ENCODE measurements around the gene VASN.
A peak's percentile ranks its signal among the peaks of the same experiment; 100 is the strongest.

The VASN gene

DNA sequence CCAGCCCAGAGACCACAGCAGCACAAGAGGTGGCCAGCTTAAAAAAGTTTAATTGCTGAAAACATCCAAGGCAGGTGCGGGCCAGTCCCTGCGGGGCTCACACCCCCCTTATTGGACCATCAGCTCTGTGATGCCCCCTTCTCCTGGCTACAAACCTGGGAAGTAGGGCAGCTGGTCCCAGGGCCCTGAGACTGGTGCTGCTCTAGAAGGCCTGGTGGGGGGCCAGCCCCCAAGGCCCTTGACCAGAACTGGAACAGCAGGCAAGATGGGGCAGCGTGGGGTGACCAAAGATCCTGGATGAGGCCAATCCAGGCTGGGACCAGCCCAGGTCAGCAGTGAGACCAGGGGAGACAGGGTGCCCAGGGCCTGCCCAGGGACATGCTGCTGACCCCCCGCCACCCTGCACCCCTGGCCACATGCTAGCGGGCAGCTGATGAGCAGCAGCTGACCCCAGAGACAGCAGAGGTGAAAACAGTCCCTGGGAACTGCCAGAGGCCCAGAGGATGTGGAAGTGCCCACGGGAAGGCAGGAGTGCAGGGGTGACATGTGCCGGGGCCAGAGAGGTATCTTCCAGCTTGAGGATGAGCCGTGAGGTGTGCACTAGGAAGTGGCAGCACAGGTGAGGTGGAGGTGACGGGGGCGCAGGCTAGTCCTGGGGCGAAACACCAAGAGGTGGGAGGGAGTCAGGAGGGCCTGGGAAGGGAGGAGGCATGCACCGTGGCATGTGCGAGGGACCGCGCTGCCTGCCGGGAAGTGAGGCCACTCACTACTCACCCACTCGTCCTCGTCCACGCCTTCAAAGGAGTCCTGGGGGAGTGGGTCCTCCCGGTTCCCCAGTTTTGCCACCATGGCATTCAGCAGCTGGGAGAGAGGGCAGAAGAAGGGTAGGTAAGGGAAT lies 16.9 kb upstream of the VASN start:
- no peak for DNase-seq

- DNase-seq: no peak
These were observed 14.8 kb upstream of the VASN start for GRCh38 chr16:4356820-4357219.

DNA sequence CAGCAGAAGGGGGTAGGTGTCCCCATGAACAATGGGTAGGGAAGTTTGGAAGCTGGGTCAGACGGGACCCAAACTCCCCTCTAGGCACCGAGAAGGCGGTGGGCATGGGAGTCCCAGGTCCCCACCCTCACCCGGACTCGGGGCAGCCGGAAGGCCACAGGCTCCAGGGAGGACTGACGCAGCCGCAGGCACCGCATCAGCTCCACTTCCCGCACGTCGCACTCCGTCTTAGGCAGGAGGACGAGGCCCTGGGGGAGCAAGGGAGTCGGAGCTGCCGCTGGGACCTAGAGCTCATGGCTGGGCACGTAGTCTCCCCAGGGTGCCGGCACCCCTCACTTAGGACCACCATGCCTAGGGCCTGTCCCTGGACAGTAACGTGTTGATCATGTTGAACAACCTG lies 13.4 kb upstream of the VASN start:
- DNase-seq: no peak

GRCh38 chr16:4358831-4359561 lies 12.7 kb upstream of the VASN start:
- peak; percentile 37 for DNase-seq

- no peak for DNase-seq
These were observed 11.7 kb upstream of the VASN start for GRCh38 chr16:4359914-4360313.

GRCh38 chr16:4360538-4361021 lies 11.1 kb upstream of the VASN start:
- DNase-seq: no peak

DNA sequence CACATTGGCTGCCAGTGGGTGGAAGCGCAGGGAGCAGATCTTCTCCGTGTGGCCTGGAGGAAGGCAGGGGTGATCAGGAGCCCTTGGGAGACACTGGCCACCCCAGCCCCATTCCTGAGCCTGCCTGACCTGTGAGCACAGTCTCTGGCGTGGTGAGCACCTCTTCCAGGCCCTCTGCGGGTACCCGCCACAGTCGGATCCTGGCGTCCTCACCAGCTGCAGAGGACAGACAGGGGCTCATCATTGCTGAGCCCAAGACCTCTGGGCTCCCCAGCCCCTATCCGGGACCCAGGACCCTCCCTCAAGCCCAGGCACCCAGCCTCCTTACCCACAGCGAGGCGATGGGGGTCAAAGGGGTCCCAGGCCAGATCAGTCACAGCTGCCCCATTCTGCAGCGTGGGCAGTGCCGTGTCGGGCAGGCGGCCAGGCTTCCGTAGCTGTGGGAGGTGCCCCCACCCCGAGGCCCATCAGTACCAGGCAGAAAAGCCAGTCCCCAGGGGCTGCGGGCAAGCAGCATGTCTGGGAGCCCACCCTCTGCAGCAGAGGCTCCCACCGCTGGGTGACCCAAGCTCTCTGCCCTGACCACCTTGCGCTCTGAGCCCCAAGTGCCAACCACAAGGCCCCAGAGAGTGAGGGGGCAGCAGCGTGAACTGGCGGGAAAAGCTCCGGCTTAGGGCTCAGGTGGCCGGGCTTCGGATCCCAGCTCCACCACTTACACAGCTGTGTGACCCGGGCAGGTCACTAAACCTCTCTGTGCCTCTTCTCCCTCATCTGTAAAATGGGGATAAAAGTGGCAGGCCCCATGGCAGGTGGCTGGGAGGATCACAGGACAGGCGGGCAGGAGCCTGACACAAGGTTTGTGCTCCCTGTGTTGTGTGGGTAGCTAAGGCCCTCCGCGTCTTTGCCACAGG lies 10.4 kb upstream of the VASN start:
- DNase-seq: no peak

DNA sequence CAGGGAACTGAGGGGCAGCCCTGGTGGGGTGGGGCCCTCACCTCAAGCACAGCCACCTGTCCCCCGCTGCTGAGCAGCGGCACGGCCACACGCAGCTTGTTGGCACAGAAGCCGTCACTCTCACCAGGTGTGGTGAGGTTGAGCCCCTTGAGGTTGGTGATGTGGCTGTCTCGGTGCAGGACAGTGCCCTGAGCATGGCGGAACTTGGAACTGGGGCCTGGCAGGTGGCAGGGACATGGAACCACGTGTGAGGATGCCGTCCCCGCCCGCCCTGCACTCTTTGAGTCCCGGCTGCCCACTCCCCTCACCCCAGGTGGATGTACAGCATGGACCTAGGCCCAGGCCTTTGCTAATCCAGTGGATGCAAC lies 9.7 kb upstream of the VASN start:
- no peak for DNase-seq

- DNase-seq: no peak
These were observed 9.0 kb upstream of the VASN start for GRCh38 chr16:4362476-4363135.

DNA sequence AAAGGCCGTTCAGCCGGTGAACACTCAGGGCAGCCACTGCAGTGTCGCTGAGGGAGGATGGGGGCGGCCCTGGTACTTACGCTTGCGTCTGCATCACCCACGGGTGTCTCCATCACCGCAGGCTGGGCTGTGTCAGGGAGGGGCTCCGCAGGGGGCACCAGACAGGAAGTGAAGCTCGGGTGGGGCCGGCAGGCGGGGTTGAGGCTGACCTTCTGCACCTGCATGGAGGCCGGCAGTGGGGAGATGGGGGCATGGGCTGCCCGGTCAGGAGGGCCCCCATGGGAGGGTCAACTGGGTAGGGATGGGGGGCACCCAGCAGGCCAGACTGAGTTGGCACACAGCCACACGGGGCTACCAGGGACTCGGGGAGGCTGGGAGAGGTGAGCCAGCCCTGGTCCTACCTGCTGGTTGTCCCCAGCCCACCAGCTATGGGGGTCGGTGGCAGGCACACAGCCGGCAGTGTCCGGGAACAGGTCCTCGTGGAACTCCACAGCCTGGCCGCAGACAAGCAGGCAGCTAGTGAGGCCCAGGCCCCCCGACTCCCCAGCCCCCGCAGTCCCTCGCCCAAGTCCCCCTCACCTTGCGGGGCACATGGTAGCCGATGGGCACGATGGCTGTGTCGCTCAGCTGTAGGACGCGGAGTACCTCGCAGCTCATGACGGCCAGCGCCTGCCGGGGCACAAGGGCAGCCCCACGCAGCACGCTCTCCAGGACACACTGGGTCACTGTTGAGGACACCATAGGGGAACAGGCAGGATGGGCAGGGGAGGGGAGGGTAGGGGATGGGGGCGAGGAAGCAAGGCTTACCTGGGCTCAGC lies 7.2 kb upstream of the VASN start:
- no peak for DNase-seq

DNA sequence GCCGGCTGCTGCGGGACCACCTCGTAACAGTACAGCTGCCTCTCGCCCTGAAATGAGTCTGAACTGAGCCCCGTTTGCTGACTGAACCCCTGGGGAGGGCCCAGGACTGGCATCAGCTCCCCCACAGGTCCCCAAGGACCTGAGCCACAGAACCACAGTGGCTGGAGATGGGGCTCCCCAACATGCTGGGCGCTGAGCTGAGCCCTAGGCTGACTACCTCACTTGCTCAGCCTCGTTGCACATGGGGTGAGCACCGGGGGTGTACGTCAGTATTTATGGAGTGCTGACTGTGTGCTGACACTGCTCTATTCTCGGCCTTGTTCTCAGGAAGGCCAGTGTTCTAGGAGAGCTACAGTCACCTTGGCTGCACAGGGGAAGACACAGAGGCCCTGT lies 6.6 kb upstream of the VASN start:
- DNase-seq: no peak

GRCh38 chr16:4365615-4366014 lies 6.0 kb upstream of the VASN start:
- DNase-seq: no peak

- DNase-seq: no peak
These were observed 5.6 kb upstream of the VASN start for GRCh38 chr16:4366016-4366415.

- no peak for DNase-seq
These were observed 4.2 kb upstream of the VASN start for GRCh38 chr16:4367393-4367856.

DNA sequence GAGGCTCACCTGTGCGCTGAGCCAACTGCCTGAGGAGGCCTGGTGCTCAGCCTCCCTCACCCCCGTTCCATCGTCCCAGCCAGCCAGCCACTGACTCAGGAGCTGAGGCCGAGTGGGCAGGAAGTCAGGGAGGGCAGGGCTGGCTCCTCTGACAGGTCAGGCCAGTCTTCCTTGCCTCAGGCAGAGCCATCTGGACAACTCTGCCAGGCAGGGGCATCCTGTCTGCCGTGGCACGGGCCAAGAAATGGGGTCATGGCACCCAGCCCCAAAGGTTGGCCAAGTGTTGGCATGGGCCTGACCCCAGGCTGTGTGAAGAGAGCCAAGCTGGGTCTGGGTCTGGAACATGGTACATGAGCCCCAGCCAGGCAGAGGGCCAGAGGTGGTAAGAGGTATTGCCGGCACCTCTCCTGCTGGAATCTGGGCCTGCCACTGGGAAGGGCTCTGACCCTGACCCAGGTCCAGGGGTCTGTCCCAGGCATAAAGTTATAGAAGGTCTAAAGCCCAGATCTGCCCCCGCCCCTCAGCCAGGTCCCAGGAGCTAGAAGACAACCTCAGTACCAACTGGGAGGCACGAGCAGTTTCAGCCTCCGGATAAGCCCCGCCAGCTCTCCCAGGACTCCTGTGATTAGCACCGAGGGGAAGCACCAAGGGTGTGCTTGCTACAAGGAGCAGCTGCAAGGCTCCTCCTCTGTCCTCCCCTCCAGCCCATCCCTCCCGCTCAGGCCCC lies 2.5 kb upstream of the VASN start:
- DNase-seq: no peak

DNA sequence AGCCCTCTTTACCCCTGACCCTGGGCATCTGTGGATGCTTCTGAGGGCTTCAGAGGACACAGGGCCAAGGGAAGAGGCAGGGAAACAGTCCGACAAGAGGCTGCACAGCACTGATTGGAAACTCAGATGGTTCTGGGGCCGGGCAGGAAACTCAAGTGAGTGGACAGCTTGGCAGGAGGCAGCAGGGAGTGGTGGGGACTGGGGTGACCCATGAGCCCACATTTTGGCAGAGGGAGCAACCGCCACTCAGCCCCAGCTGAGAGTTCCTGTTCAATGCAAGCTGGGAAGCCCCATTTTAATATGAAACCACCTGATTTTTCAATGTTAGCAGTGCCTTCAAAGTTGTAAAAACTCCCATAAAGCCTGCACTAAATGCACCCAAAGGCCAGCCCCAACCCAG lies 1.5 kb upstream of the VASN start:
- DNase-seq: no peak

GRCh38 chr16:4370570-4371356 lies 885 bp upstream of the VASN start:
- DNase-seq: peak; percentile 77

DNA sequence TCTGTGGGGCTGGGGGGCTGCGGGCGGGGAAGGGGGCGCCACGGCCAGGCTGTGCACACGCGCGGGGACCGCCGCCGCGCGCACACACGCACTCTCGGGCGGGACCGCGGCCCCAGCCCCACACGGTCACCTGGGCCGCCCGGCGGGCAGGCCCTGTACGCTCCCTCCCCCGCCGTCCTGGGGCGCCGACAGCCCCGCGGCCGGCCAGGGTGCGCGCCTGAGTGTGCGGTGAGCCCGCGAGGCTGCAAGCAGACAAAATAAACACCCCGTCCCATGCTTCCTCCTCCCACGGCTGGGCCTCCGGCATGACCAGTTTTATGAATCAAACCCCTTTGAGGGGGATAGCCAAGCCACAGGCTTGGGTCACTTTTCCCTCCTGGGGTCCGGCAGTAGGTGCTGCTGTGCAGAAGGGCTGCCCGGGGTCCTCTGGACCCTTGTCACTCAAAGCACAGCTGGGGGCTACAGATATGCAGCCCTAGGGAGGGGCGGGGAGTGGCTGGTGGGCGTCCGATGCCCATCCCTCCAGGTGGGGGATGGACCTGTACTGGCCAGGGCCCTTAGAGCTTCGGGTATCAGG lies 441 bp downstream of the VASN start:
- DNase-seq: no peak

Measured in fibroblast of skin of abdomen (primary cell).